Nephron (organoid): ENCODE measurements around the gene WDR27.

ENCODE experiments used
- H3K27ac Mint-ChIP-seq, 3 experiments: 2 replicates each; pipeline ENCODE4 v1.8.0; 2020; ENCODE audit warnings: mixed read lengths in 3 of 3, mild to moderate bottlenecking in 2 of 3, moderate library complexity in 1 of 3
- H3K27me3 Mint-ChIP-seq: 2 replicates; pipeline ENCODE4 v1.8.0; 2021; ENCODE audit warnings: low read depth, mild to moderate bottlenecking, moderate library complexity, mixed read lengths
- H3K36me3 Mint-ChIP-seq: 2 replicates; pipeline ENCODE4 v1.8.0; 2020; ENCODE audit warnings: low read depth, mixed read lengths
- H3K4me1 Mint-ChIP-seq: 2 replicates; pipeline ENCODE4 v1.8.0; 2020; ENCODE audit warnings: mixed read lengths
- H3K4me3 Mint-ChIP-seq, 3 experiments: 2 replicates each; pipeline ENCODE4 v1.8.0; 2020; ENCODE audit warnings: mild to moderate bottlenecking in 3 of 3, mixed read lengths in 3 of 3, moderate library complexity in 2 of 3
- H3K9me3 Mint-ChIP-seq: 2 replicates; pipeline ENCODE4 v1.8.0; 2020; ENCODE audit warnings: mixed read lengths
- CTCF ChIP-seq, 3 experiments: fragments of 200-600 bp; sonication (generic); IDR thresholded peaks; one replicate each; pipeline ENCODE4 v1.5.0; 2021; ENCODE audit warnings: antibody characterized with exemption in 3 of 3; ENCODE audit not compliant: unreplicated experiment in 3 of 3

WDR27 gene

GRCh38 chr6:169691260-169691659 lies 10.6 kb downstream of the WDR27 start:
- H3K4me3 Mint-ChIP-seq = no peak overlapping the region
- peaks cover 60% of the 10 kb centered on the region for H3K9me3 Mint-ChIP-seq
- no peak for TF ChIP-seq CTCF (IDR thresholded peaks at IDR 0.05; ENCODE audit: unreplicated experiment in 3 of 3)
- no peaks in the 10 kb centered on the region for H3K4me1 Mint-ChIP-seq
- H3K27ac Mint-ChIP-seq = no peak overlapping the region
- H3K36me3 Mint-ChIP-seq = peaks cover 90% of the 10 kb centered on the region
- no peaks in the 10 kb centered on the region for H3K27me3 Mint-ChIP-seq

- H3K27me3 Mint-ChIP-seq = no peaks in the 10 kb centered on the region
- no peak for TF ChIP-seq CTCF (IDR thresholded peaks at IDR 0.05; ENCODE audit: unreplicated experiment in 3 of 3)
- H3K36me3 Mint-ChIP-seq = peaks cover 90% of the 10 kb centered on the region
- H3K4me1 Mint-ChIP-seq = no peaks in the 10 kb centered on the region
- no peak overlapping the region for H3K4me3 Mint-ChIP-seq
- H3K27ac Mint-ChIP-seq = no peak overlapping the region
- peaks cover 64% of the 10 kb centered on the region for H3K9me3 Mint-ChIP-seq
These were observed 12.5 kb downstream of the WDR27 start for GRCh38 chr6:169689287-169689686.

- H3K9me3 Mint-ChIP-seq = peaks cover 61% of the 10 kb centered on the region
- H3K27me3 Mint-ChIP-seq = no peaks in the 10 kb centered on the region
- H3K27ac Mint-ChIP-seq = no peak overlapping the region
- H3K36me3 Mint-ChIP-seq = peaks cover 96% of the 10 kb centered on the region
- H3K4me3 Mint-ChIP-seq = no peak overlapping the region
- TF ChIP-seq CTCF (IDR thresholded peaks at IDR 0.05; ENCODE audit: unreplicated experiment in 3 of 3) = no peak
- H3K4me1 Mint-ChIP-seq = no peaks in the 10 kb centered on the region
These were observed 16.0 kb downstream of the WDR27 start for GRCh38 chr6:169685860-169686259.

GRCh38 chr6:169684056-169684455 lies 17.8 kb downstream of the WDR27 start:
- peaks cover 60% of the 10 kb centered on the region for H3K9me3 Mint-ChIP-seq
- no peaks in the 10 kb centered on the region for H3K27me3 Mint-ChIP-seq
- no peak overlapping the region for H3K27ac Mint-ChIP-seq
- no peak for TF ChIP-seq CTCF (IDR thresholded peaks at IDR 0.05; ENCODE audit: unreplicated experiment in 3 of 3)
- no peaks in the 10 kb centered on the region for H3K4me1 Mint-ChIP-seq
- peaks cover 98% of the 10 kb centered on the region for H3K36me3 Mint-ChIP-seq
- H3K4me3 Mint-ChIP-seq = no peak overlapping the region

GRCh38 chr6:169678342-169678741 lies 23.5 kb downstream of the WDR27 start:
- Mint-ChIP-seq H3K27me3 (no peaks in the 10 kb centered on the region), H3K9me3 (peaks cover 23% of the 10 kb centered on the region), H3K27ac (no peak overlapping the region), H3K36me3 (peaks cover 82% of the 10 kb centered on the region), H3K4me1 (no peaks in the 10 kb centered on the region), H3K4me3 (no peak overlapping the region)
- TF ChIP-seq CTCF (IDR thresholded peaks at IDR 0.05; ENCODE audit: unreplicated experiment in 3 of 3) = no peak

- H3K27me3 Mint-ChIP-seq = no peaks in the 10 kb centered on the region
- H3K4me3 Mint-ChIP-seq = no peak overlapping the region
- no peak for TF ChIP-seq CTCF (IDR thresholded peaks at IDR 0.05; ENCODE audit: unreplicated experiment in 3 of 3)
- H3K27ac Mint-ChIP-seq = no peak overlapping the region
- no peaks in the 10 kb centered on the region for H3K4me1 Mint-ChIP-seq
- H3K36me3 Mint-ChIP-seq = peaks cover 82% of the 10 kb centered on the region
- peaks cover 19% of the 10 kb centered on the region for H3K9me3 Mint-ChIP-seq
These were observed 24.7 kb downstream of the WDR27 start for GRCh38 chr6:169677096-169677495.
